DMS 273 (cell line): ENCODE data around the gene CBL.
A peak's percentile ranks its signal among the peaks of the same experiment; 100 is the strongest.
"Not testable (repeated sequence)": the region's sequence is repeated elsewhere in the genome, so short reads cannot be mapped to it uniquely, and the experiment has no call there.

Experiments used
- DNase-seq: peaks from one replicate; lab custom pipeline; 2025; ENCODE audit not compliant: unreplicated experiment; lab: John Stamatoyannopoulos, UW

The CBL gene

DNA sequence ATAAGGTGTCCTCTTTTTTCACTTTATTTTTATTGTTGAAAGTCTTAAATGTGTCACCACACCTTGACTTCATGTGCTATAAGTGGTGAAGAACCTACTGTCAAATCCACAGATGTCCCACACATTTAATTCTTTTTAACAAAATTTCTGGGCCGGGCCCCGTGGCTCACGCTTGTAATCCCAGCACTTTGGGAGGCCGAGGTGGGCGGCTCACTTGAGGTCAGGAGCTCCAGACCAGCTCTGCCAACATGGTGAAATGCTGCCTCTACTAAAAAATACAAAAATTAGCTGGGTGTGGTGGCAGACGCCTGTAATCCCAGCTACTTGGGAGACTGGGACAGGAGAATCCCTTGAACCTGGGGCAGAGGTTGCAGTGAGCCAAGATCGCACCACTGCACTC, 3.0 kb downstream of the CBL start:
- no peak for DNase-seq

DNA sequence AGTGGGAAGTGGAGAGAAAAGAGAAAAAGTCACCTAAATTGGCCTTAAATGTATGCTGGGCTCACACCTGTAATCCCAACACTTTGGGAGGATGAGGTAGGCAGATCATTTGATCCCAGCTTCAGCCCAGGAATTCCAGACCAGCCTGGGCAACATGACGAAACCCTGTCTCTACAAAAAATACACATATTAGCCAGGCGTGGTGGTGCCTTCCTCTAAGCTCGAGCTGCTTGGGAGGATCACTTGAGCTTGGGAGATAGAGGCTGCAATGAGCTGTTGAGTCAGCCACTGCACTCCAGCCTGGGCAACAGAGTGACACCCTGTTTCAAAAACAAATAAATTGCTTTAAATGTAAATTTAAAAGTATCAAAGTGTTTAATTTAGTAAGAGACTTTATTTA, 3.9 kb downstream of the CBL start:
- DNase-seq = no peak

DNA sequence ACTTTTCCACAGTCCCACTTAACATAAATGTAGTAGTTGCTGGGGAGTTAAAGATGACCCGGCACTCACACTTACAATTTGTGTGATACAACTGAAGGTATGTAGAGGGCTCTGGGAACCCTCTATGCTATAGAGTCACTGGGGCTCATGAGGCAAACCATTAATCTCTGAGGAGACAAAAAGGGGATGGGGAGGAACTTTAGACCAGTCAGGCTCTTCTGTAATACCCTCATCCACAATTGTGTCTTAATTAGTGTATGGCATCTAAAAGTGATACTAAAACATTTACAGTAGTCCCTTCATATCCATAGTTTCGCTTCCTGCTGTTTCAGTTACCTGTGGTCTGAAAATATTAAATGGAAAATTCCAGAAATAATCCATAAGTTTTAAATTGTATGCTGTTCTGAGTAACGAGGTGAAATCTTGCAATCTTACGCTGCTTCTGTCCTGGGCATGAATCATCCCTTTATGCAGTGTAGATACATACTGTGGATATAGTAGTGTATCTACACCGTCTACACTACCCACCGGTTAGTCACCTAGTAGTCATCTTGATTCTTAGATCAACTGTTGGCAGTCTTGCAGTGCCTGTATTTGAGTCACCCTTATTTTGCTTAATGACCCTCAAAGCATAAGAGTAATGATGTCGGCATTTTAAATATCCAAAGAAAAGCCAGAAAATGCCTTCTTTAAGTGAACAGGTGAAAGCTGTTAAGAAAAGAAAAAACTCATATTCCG, 12.2 kb downstream of the CBL start:
- DNase-seq = no peak

GRCh38 chr11:119222308-119222707, 16.2 kb downstream of the CBL start:
- peak; percentile 46 for DNase-seq

GRCh38 chr11:119222891-119223290, 16.8 kb downstream of the CBL start:
- no peak for DNase-seq

DNA sequence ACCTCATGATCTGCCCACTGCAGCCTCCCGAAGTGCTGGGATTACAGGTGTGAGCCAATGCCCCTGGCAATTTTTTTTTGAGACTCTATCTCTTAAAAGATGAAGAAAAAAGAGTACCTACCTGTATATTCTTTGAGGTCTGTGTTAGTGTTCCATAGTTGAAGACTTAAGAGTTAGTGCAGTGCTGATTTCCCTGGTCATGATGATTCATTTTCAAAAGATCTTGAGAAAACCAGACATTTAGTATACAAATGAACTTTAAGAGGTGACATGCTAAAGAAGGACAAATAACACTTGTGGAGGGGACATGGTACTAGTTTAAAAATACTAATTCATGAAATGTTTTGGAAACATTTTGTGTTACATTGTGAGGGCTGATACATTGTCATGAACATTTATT, 17.7 kb downstream of the CBL start:
- no peak for DNase-seq

DNA sequence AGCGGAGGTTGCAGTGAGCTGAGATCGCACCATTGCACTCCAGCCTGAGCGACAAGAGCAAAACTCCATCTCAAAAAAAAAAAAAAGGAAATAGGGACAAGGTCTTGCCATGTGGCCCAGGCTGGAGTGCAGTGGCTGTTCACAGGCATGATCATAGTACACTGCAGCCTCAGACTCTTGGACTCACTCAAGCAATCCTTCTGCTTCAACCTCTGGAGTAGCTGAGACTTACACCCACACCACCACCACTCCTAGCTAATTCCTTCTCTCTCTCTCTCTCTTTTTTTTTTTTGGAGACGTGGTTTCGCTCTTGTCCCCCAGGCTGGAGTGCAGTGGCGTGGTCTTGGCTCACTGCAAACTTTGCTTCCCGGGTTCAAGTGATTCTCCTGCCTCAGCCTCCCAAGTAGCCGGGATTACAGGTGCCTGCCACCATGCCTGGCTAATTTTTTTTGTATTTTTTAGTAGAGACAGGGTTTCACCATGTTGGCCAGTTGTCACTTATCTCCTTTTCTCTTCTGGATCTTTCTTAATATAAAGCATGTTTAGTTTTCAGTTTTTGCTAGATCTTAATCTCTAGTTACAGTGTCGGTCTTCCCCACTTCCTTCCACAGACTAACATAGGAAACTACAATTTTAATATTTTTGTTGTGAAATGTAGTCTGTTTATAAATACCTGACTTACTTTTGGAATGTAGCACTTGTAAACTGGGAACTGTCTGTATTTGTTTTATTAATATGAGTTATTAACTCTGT, 22.6 kb downstream of the CBL start:
- not testable (repeated sequence) for DNase-seq

DNA sequence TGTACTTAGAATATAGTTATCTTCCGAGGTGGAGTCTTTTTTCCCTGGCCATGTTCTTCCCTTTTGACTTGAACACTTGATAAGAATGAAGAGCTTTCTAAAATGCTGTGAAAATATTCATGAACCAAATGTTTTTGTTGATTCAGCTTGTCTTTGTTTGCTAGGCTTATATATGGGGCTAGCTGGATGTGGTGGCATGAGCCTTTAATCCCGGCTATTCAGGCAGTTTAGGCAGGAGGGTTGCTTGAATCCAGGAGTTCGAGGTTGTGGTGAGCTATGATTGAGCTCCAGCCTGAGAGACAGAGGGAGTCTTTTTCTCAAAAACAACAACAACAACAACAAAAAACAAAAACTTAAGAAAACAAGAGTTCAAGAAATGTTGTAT, 23.1 kb downstream of the CBL start:
- no peak for DNase-seq

DNA sequence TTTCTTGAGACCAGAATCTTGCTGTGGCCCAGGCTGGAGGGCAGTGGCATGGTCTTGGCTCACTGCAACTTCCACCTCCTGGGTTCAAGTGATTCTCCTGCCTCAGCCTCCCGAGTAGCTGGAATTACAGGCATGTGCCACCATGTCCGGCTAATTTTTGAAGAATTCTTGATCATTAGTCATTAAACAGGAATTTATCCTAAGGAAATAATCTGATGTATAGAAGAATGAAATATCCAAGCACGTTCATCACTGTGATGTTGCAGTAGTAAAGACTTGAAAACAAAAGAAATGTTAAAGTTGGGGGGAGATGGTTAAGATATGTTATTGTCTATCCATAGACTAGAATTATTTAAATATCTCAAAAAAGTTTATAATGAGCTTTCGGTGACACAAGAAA, 23.6 kb downstream of the CBL start:
- DNase-seq = no peak

- no peak for DNase-seq
These were observed 30.4 kb downstream of the CBL start for GRCh38 chr11:119236490-119236889.

DNA sequence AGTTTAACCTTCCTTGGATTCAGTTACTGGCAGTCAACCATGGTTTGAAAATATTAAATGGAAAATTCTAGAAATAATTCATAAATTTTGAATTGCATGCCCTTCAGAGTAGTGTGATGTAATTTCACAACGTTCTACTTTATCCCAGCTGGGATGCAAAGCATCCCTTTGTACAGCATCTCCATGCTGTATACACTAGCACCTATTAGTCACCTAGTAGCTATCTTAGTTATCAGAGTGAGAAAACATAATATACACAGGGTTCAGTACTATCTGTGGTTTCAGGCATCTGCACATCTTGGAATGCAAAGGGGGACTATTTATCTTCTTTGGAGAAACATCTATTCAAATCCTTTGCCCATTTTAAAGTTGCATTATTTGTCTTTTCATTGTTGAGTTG, 30.8 kb downstream of the CBL start:
- no peak for DNase-seq

GRCh38 chr11:119237515-119237914, 31.4 kb downstream of the CBL start:
- DNase-seq = no peak

DNA sequence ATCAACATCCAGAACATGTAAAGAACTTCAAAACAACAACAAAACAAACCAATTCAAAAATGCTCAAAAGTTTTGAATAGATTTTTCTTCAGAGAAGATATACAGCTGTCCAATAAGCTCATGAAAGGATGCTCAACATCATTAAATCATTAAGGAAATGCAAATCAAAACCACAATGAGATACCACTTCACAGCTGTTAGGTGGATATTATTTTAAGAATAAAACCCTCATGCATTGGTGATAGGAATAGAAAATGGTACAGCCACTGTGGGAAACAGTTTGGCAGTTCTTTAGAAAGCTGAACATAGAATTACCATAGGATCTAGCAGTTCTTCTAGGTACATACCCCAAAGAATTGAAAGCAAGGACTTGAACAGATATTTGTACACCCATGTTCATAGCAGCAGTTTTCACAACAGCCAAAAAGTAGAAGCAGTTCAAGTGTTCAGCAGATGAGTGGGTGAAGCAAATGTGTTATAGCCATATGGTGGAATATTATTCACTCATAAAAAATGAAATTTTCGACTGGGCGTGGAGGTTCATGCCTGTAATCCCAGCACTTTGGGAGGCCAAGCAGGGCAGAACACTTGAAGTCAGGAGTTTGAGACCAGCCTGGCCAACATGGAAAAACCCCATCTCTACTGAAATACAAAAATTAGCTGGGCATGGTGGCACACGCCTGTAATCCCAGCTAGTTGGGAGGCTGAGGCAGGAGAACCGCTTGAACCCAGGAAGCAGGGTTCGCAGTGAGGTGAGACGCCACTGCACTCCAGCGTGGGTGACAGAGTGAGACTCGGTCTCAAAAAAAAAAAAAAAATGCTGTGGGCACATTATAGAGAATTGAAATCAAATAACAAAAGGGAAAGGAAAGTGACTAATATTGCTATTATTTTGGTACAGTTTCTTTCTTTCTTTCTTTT, 42.9 kb downstream of the CBL start:
- no peak for DNase-seq

- no peak for DNase-seq
These were observed 43.5 kb downstream of the CBL start for GRCh38 chr11:119249671-119250010.

DNA sequence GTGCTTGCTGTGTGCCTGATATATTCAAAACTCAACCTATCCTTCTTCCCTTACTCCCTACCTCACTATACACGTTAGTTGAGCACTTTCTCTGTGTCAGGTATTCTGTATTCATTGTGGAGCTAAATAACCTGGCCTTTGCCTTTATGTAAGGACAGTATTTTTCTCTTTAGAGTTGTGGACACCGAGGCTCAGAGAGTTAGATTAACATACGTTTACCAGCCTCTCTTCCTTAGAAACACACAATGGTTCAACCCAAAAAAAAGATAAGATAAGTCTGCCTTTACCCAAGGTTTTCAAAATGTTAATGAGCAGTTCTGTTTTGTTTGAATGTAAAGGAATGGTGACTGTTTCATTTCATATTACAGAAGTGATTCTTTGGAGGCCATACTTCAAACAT, 45.0 kb downstream of the CBL start:
- no peak for DNase-seq

- no peak for DNase-seq
These were observed 48.1 kb downstream of the CBL start for GRCh38 chr11:119254239-119254638.

- no peak for DNase-seq
These were observed 52.0 kb downstream of the CBL start for GRCh38 chr11:119258180-119258579.

DNA sequence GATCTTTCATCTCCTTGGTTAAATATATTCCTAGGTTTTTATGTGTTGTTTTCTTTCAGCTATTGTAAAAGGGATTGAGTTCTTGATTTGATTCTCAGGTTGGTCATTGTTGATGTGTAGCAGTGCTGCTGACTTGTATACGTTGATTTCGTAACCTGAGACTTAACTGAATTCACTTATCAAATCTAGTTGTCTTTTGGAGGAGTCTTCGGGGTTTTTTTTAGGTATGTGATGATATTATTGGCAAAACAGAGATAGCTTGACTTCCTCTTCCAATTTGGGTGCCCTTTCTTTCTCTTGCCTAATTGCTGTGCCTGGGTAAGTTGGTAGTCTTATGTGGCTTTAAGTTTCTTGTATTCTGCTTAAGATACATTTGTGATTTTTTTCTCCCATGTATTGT, 52.8 kb downstream of the CBL start:
- no peak for DNase-seq

DNA sequence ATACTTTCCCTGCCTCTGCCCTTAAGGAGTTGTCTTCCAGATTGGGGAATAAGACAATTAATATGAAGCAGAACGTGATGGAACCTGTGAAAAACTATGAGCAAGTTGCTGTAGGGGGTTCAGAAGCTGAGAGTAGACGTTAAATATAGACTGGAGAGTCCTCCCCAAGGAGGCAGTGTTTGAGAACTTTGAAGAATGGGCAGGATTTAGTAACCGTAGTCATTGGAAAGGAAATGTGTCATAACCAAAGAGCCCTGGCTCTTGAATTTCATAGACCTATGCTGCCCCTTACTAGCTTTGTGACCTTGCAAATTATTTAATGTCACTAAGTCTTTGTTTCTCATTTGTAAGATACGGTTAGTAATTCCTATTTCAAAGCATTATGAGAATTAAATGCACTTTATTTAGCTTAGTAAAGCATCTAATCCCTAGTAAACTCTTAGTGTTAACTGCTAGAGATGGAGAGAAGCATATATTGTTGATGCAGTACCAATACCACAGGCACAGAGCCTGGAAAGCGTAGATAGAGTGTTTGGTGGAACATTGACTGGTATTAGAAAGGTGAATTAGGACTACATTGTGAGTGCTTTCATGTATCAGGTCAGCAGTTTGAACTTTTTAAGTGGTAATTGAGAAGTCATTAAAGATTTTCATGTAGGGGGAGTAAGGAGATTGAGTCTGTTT, 56.7 kb downstream of the CBL start:
- DNase-seq = no peak

GRCh38 chr11:119263352-119263940, 57.3 kb downstream of the CBL start:
- no peak for DNase-seq

- no peak for DNase-seq
These were observed 59.9 kb downstream of the CBL start for GRCh38 chr11:119266063-119266462.
